Nephron progenitor cell (in vitro differentiated cells): Measurements from ENCODE around the gene HLA-DRB1.
"Not testable (repeated sequence)": the region's sequence is repeated elsewhere in the genome, so short reads cannot be mapped to it uniquely, and the experiment has no call there.

Experiments
- DNase-seq: peaks from one replicate; pipeline ENCODE4 v3.0.0; 2021
- H3K27ac Mint-ChIP-seq: 2 replicates; pipeline ENCODE4 v1.8.0; 2021; ENCODE audit warnings: mild to moderate bottlenecking, moderate library complexity, mixed read lengths
- H3K27me3 Mint-ChIP-seq: 2 replicates; pipeline ENCODE4 v1.8.0; 2021; ENCODE audit warnings: mild to moderate bottlenecking, low read depth, mixed read lengths; ENCODE audit not compliant: poor library complexity
- H3K36me3 Mint-ChIP-seq: 2 replicates; pipeline ENCODE4 v1.8.0; 2021; ENCODE audit warnings: low read depth, mixed read lengths
- H3K4me1 Mint-ChIP-seq: 2 replicates; pipeline ENCODE4 v1.8.0; 2021; ENCODE audit warnings: mixed read lengths
- H3K4me3 Mint-ChIP-seq: 2 replicates; pipeline ENCODE4 v1.8.0; 2021; ENCODE audit warnings: mild to moderate bottlenecking, moderate library complexity, mixed read lengths
- H3K9me3 Mint-ChIP-seq: 2 replicates; pipeline ENCODE4 v1.8.0; 2021; ENCODE audit warnings: mild to moderate bottlenecking, moderate library complexity, mixed read lengths
- CTCF ChIP-seq: fragments of 200-600 bp; sonication (generic); IDR thresholded peaks from 2 replicates; pipeline ENCODE4 v1.5.0; 2021; ENCODE audit warnings: antibody characterized with exemption

The HLA-DRB1 gene

GRCh38 chr6:32539839-32540238 is 49.8 kb downstream of the HLA-DRB1 start:
- no peak overlapping the region for H3K4me3 Mint-ChIP-seq
- no peak for DNase-seq
- no peaks in the 10 kb centered on the region for H3K4me1 Mint-ChIP-seq
- H3K36me3 Mint-ChIP-seq, result peaks cover 10% of the 10 kb centered on the region
- H3K9me3 Mint-ChIP-seq, result peaks cover 38% of the 10 kb centered on the region
- no peak for TF ChIP-seq CTCF
- no peak overlapping the region for H3K27ac Mint-ChIP-seq
- no peaks in the 10 kb centered on the region for H3K27me3 Mint-ChIP-seq

- not testable (repeated sequence) for H3K27ac Mint-ChIP-seq, H3K4me1 Mint-ChIP-seq, H3K36me3 Mint-ChIP-seq, H3K4me3 Mint-ChIP-seq, DNase-seq
- peaks cover 16% of the 10 kb centered on the region for H3K27me3 Mint-ChIP-seq
- peaks cover 22% of the 10 kb centered on the region for H3K9me3 Mint-ChIP-seq
Measured at GRCh38 chr6:32530431-32530793, 59.2 kb downstream of the HLA-DRB1 start.

GRCh38 chr6:32529697-32530430 is 59.8 kb downstream of the HLA-DRB1 start, which contains the start of gene HLA-DRB5:
Gene HLA-DRB5 (minus strand): TSS chr6:32530287. CDS start chr6:32530224, 63 bp downstream.
- H3K27me3 Mint-ChIP-seq, result peaks cover 22% of the 10 kb centered on the region
- no peaks in the 10 kb centered on the region for H3K36me3 Mint-ChIP-seq
- H3K27ac Mint-ChIP-seq, result no peak within 1 kb of the TSS
- H3K9me3 Mint-ChIP-seq, result peaks cover 22% of the 10 kb centered on the region
- no peak for TF ChIP-seq CTCF
- H3K4me1 Mint-ChIP-seq, result no peaks in the 10 kb centered on the region
- H3K4me3 Mint-ChIP-seq, result no peak within 1 kb of the TSS
- DNase-seq, result no peak
